Spleen (tissue), 7 donors: ENCODE measurements around the gene EPC2.

Experiments used
- POLR2A ChIP-seq, 3 donors: fragments of 450-650 bp; IDR thresholded peaks; one replicate each; pipeline ENCODE4 v1.5.1; 2017; ENCODE audit warnings: antibody characterized with exemption in 3 of 3, mild to moderate bottlenecking in 1 of 3
- TF ChIP-seq, protein P1 (sequence below), 11 experiments: fragments of 200-600 bp in 7 of 11; fragments of 450-650 bp in 4 of 11; sonication (generic) in 4 of 11; IDR thresholded peaks in 8 of 11; conservative IDR thresholded peaks in 3 of 11; 1 replicate in 7 of 11; 2 replicates in 4 of 11; pipeline versions ENCODE4 v1.4.0 to v1.8.0; 2016 to 2021; ENCODE audit warnings: antibody characterized with exemption in 11 of 11, inconsistent platforms in 4 of 11, mild to moderate bottlenecking in 1 of 11
- donor health status: DM: no; HTN: no; CAD: no; lungs with moderate emphysema.
- donor health status: DM: no; HTN: no; CAD: no.
- donor health status: DM: no; HTN: no; CAD: no.

DNA sequence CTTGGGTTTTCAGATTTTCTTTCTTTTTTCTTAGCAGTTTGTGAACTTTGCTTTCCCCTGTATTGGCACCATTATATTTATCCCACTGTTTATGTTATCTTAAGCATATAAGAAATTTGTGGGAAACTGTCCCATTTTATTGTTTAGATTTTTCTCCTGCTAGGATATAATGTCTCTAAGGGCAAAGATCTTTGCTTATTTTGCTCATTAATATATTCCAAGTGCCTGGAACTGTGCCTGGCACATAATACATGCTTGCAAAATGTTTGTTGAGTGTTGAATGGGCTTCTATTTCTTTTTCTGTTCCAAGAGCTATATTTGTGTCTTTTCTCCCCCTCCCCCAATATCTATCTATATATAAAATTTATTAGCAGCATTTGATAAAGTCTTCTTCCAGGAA is 5.4 kb downstream of the EPC2 start:
- TF ChIP-seq, protein P1, sequence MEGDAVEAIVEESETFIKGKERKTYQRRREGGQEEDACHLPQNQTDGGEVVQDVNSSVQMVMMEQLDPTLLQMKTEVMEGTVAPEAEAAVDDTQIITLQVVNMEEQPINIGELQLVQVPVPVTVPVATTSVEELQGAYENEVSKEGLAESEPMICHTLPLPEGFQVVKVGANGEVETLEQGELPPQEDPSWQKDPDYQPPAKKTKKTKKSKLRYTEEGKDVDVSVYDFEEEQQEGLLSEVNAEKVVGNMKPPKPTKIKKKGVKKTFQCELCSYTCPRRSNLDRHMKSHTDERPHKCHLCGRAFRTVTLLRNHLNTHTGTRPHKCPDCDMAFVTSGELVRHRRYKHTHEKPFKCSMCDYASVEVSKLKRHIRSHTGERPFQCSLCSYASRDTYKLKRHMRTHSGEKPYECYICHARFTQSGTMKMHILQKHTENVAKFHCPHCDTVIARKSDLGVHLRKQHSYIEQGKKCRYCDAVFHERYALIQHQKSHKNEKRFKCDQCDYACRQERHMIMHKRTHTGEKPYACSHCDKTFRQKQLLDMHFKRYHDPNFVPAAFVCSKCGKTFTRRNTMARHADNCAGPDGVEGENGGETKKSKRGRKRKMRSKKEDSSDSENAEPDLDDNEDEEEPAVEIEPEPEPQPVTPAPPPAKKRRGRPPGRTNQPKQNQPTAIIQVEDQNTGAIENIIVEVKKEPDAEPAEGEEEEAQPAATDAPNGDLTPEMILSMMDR (IDR thresholded peaks at IDR 0.05 in 8 of 11, conservative IDR thresholded peaks at IDR 0.05 in 3 of 11) = no peak
- TF ChIP-seq POLR2A (IDR thresholded peaks at IDR 0.05) = no peak
